IMR-90 (cell line): ENCODE measurements around the gene METRNL.

Source experiments
- CEBPB ChIP-seq: IDR thresholded peaks from 2 replicates; pipeline ENCODE4 v1.6.1; 2012; ENCODE audit warnings: low read depth, low read length, improper control_type of control experiment
- CTCF ChIP-seq: conservative IDR thresholded peaks from 2 replicates; pipeline ENCODE4 v1.5.1; 2012; ENCODE audit warnings: mild to moderate bottlenecking, low read depth, low read length, improper control_type of control experiment
- FOS ChIP-seq: fragments of 150-350 bp; IDR thresholded peaks from 2 replicates; pipeline ENCODE4 v1.6.1; 2016; ENCODE audit warnings: low read depth, low read length
- MAFK ChIP-seq: IDR thresholded peaks from 2 replicates; pipeline ENCODE4 v1.6.1; 2012; ENCODE audit warnings: low read depth, low read length, improper control_type of control experiment
- POLR2A ChIP-seq: IDR thresholded peaks from 2 replicates; pipeline ENCODE4 v1.6.1; 2012; ENCODE audit warnings: mild to moderate bottlenecking, low read depth, low read length
- RAD21 ChIP-seq: IDR thresholded peaks from 2 replicates; pipeline ENCODE4 v1.6.1; 2012; ENCODE audit warnings: low read length, improper control_type of control experiment
- RCOR1 ChIP-seq: IDR thresholded peaks from 2 replicates; pipeline ENCODE4 v1.6.1; 2012; ENCODE audit warnings: mild to moderate bottlenecking, low read length, improper control_type of control experiment; ENCODE audit not compliant: insufficient replicate concordance
- RFX5 ChIP-seq: IDR thresholded peaks from 2 replicates; pipeline ENCODE4 v1.8.0; 2012; ENCODE audit warnings: low read depth, mild to moderate bottlenecking, low read length, moderate library complexity
- TF ChIP-seq, protein P1 (sequence below): fragments of 150-350 bp; IDR thresholded peaks from 2 replicates; pipeline ENCODE4 v1.6.1; 2016; ENCODE audit warnings: low read depth, mild to moderate bottlenecking, low read length, moderate library complexity, borderline replicate concordance

DNA sequence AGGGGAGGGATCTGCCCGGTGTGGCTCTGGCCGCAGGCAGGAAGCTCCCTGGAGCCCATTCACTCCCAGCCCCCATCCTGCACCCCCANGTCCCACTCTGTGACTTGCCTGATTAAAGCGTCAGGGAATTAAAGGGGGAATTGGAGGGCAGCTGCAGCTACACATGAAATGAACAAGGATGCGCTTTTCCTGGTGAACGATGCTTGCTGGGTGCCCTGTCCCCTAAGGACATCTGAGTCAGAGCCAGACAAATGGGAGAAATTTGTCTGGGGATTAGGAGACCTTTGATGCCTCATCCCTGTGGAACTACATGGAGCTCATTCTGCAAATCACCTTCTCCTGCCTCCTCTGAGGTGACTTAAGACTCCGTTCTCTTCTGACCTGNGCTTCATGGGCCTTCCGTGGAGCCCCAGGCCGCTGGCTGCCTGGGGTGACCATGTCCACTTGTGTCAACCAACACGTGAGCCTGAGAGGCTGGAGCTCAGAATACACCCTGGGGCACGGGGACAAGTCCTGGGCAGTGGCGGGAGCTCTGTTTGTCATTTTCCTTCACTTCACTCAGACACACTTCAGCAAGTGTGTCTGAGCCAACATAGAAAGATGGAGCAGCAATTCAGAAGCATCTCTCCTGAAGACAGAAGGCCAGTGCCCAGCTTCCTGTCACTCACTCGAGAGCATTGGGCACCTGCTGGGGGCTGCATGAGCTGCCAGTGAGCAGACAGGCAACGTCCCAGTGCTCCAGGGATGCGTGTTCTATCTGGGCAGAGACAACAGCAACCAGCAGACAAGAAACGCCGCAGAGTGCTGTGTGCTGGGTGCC is 54.1 kb downstream of the METRNL start:
- no peak for TF ChIP-seq POLR2A
- no peak for TF ChIP-seq CTCF
- TF ChIP-seq, protein P1, sequence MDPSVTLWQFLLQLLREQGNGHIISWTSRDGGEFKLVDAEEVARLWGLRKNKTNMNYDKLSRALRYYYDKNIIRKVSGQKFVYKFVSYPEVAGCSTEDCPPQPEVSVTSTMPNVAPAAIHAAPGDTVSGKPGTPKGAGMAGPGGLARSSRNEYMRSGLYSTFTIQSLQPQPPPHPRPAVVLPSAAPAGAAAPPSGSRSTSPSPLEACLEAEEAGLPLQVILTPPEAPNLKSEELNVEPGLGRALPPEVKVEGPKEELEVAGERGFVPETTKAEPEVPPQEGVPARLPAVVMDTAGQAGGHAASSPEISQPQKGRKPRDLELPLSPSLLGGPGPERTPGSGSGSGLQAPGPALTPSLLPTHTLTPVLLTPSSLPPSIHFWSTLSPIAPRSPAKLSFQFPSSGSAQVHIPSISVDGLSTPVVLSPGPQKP = no peak
- no peak for TF ChIP-seq RFX5
- no peak for TF ChIP-seq MAFK
- TF ChIP-seq RCOR1 = no peak
- TF ChIP-seq CEBPB = no peak
- TF ChIP-seq RAD21 = no peak
- TF ChIP-seq FOS = no peak
